Measurements from ENCODE around the gene PAPLN.

PAPLN gene

DNA sequence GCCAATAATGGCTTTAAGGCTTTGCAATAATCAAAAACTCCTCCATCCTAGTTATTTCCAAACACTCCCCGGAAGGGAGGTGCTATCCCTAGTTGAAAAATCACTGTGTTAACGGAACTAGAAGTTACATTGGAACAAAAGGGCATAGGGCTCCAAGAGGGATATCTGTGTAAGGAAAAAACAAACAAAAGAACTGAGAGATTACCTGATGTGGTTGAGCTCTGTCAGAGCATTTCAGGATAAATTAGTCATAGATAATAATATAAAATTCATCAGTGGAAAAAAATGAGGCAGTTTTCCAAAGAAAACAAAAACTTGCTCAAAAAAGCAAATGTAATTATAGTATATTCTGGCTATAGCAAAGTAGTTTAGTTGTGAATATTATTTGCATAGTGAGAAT is 27.4 kb upstream of the PAPLN start:
- no peaks in the 10 kb centered on the region for H3K79me2 ChIP-seq (ENCODE audit: insufficient read depth, low read length)
- H3K4me2 ChIP-seq (ENCODE audit: low read length), result no peak overlapping the region
- no peak overlapping the region for H2AFZ ChIP-seq (ENCODE audit: low read length)
- H3K36me3 ChIP-seq (ENCODE audit: insufficient read depth, low read length), result peaks cover 80% of the 10 kb centered on the region
- TF ChIP-seq EZH2 (IDR thresholded peaks at IDR 0.05; ENCODE audit: borderline replicate concordance, low read length), result no peak
- TF ChIP-seq, protein P1, sequence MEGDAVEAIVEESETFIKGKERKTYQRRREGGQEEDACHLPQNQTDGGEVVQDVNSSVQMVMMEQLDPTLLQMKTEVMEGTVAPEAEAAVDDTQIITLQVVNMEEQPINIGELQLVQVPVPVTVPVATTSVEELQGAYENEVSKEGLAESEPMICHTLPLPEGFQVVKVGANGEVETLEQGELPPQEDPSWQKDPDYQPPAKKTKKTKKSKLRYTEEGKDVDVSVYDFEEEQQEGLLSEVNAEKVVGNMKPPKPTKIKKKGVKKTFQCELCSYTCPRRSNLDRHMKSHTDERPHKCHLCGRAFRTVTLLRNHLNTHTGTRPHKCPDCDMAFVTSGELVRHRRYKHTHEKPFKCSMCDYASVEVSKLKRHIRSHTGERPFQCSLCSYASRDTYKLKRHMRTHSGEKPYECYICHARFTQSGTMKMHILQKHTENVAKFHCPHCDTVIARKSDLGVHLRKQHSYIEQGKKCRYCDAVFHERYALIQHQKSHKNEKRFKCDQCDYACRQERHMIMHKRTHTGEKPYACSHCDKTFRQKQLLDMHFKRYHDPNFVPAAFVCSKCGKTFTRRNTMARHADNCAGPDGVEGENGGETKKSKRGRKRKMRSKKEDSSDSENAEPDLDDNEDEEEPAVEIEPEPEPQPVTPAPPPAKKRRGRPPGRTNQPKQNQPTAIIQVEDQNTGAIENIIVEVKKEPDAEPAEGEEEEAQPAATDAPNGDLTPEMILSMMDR (IDR thresholded peaks at IDR 0.05; ENCODE audit: low read length), result no peak
- H3K9ac ChIP-seq (ENCODE audit: low read length), result no peak overlapping the region
- no peaks in the 10 kb centered on the region for H3K4me1 ChIP-seq (ENCODE audit: insufficient read depth, low read length, severe bottlenecking)
- peaks cover 12% of the 10 kb centered on the region for H3K9me3 ChIP-seq (ENCODE audit: low read length)
- no peaks in the 10 kb centered on the region for H3K9me2 ChIP-seq (ENCODE audit: low read depth, low read length)
- no peaks in the 10 kb centered on the region for H4K20me1 ChIP-seq (ENCODE audit: insufficient read depth, low read length)
- no peaks in the 10 kb centered on the region for H3K27me3 ChIP-seq (ENCODE audit: insufficient read depth, low read length)
- no peaks in the 10 kb centered on the region for H3F3A ChIP-seq (ENCODE audit: insufficient read depth, low read length)
- H3K27ac ChIP-seq (ENCODE audit: low read depth, low read length, poor library complexity, severe bottlenecking), result no peak overlapping the region
- no peak overlapping the region for H3K4me3 ChIP-seq (ENCODE audit: low read depth, low read length, poor library complexity, severe bottlenecking)

DNA sequence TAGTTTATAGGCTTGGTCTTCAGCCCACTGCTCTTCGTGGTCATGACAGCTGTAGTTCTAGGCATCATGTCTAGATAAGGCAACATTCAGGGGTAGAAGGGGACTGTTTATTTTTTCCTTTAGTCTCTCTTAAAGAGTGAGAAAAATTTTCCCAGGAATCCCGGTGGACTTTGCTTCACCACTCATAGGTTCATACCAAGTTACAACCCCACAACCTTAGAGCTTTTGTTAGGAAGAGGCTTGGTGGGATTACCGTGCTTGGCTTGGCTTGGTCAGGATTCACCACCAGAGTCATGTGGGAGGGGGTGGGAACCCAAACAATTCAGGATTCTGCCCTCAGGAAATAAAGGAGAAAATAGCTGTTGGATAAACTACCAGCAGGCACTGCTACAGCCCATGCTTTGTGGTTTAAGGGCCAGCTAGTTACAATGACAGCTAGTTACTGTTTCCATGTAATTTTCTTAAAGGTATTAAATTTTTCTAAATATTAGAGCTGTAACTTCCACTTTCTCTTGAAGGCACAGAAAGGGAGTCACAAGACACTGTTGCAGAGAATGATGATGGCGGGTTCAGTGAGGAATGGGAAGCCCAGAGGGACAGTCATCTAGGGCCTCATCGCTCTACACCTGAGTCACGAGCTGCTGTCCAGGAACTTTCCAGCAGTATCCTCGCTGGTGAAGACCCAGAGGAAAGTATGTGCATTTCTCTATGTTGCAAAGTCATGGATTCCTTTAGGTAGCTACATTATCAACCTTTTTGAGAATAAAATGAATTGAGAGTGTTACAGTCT is 25.9 kb upstream of the PAPLN start:
- H3K9ac ChIP-seq (ENCODE audit: low read length), result no peak overlapping the region
- no peaks in the 10 kb centered on the region for H3K4me1 ChIP-seq (ENCODE audit: insufficient read depth, low read length, severe bottlenecking)
- no peaks in the 10 kb centered on the region for H3K9me2 ChIP-seq (ENCODE audit: low read depth, low read length)
- H3K36me3 ChIP-seq (ENCODE audit: insufficient read depth, low read length), result peaks cover 72% of the 10 kb centered on the region
- no peaks in the 10 kb centered on the region for H3F3A ChIP-seq (ENCODE audit: insufficient read depth, low read length)
- H3K79me2 ChIP-seq (ENCODE audit: insufficient read depth, low read length), result no peaks in the 10 kb centered on the region
- H3K9me3 ChIP-seq (ENCODE audit: low read length), result peaks cover 12% of the 10 kb centered on the region
- H3K4me3 ChIP-seq (ENCODE audit: low read depth, low read length, poor library complexity, severe bottlenecking), result no peak overlapping the region
- no peak for TF ChIP-seq EZH2 (IDR thresholded peaks at IDR 0.05; ENCODE audit: borderline replicate concordance, low read length)
- TF ChIP-seq, protein P1 (IDR thresholded peaks at IDR 0.05; ENCODE audit: low read length), result no peak
- H3K27me3 ChIP-seq (ENCODE audit: insufficient read depth, low read length), result no peaks in the 10 kb centered on the region
- no peak overlapping the region for H3K27ac ChIP-seq (ENCODE audit: low read depth, low read length, poor library complexity, severe bottlenecking)
- H4K20me1 ChIP-seq (ENCODE audit: insufficient read depth, low read length), result no peaks in the 10 kb centered on the region
- H3K4me2 ChIP-seq (ENCODE audit: low read length), result no peak overlapping the region
- no peak overlapping the region for H2AFZ ChIP-seq (ENCODE audit: low read length)

- H3K27ac ChIP-seq (ENCODE audit: low read depth, low read length, poor library complexity, severe bottlenecking), result no peak overlapping the region
- H4K20me1 ChIP-seq (ENCODE audit: insufficient read depth, low read length), result no peaks in the 10 kb centered on the region
- no peak overlapping the region for H3K4me3 ChIP-seq (ENCODE audit: low read depth, low read length, poor library complexity, severe bottlenecking)
- H2AFZ ChIP-seq (ENCODE audit: low read length), result no peak overlapping the region
- no peaks in the 10 kb centered on the region for H3K9me3 ChIP-seq (ENCODE audit: low read length)
- H3F3A ChIP-seq (ENCODE audit: insufficient read depth, low read length), result no peaks in the 10 kb centered on the region
- H3K9ac ChIP-seq (ENCODE audit: low read length), result no peak overlapping the region
- no peaks in the 10 kb centered on the region for H3K4me1 ChIP-seq (ENCODE audit: insufficient read depth, low read length, severe bottlenecking)
- peaks cover 65% of the 10 kb centered on the region for H3K36me3 ChIP-seq (ENCODE audit: insufficient read depth, low read length)
- TF ChIP-seq, protein P1 (IDR thresholded peaks at IDR 0.05; ENCODE audit: low read length), result no peak
- no peaks in the 10 kb centered on the region for H3K79me2 ChIP-seq (ENCODE audit: insufficient read depth, low read length)
- no peaks in the 10 kb centered on the region for H3K27me3 ChIP-seq (ENCODE audit: insufficient read depth, low read length)
- H3K4me2 ChIP-seq (ENCODE audit: low read length), result no peak overlapping the region
- H3K9me2 ChIP-seq (ENCODE audit: low read depth, low read length), result no peaks in the 10 kb centered on the region
Observed at GRCh38 chr14:73216030-73216429, 21.3 kb upstream of the PAPLN start.
